Kidney (tissue), 14 donors: ENCODE results near the gene MAP3K6. TPM values are rescaled to one million over a fixed set of nuclear protein-coding genes. Genes with fewer than 3 reads are reported as not detected.

Source experiments
- DNase-seq, 5 donors: peaks; one replicate each; pipeline ENCODE4 v3.0.0-alpha.2; 2013 to 2020
- FAIRE-seq: peaks from 2 replicates; lab custom pipeline; 2012; peaks lifted over from hg19 to GRCh38; lab: Jason Lieb, UNC
- H3K27ac ChIP-seq, 2 donors: one replicate each; pipeline ENCODE4 v1.7.0; 2013; ENCODE audit warnings: low read depth in 2 of 2, low read length in 2 of 2, inconsistent platforms in 1 of 2
- H3K27me3 ChIP-seq: one replicate; pipeline ENCODE4 v1.7.1; 2013; ENCODE audit warnings: low read length, inconsistent platforms; ENCODE audit not compliant: control insufficient read depth, insufficient read depth
- H3K36me3 ChIP-seq, 3 donors: one replicate each; pipeline versions ENCODE4 v1.7.0 to v1.7.1; 2013; ENCODE audit warnings: low read length in 3 of 3, control low read depth in 1 of 3, inconsistent platforms in 1 of 3; ENCODE audit not compliant: insufficient read depth in 3 of 3, control insufficient read depth in 2 of 3
- H3K4me1 ChIP-seq, 3 donors: one replicate each; pipeline versions ENCODE4 v1.7.0 to v1.7.1; 2013; ENCODE audit warnings: low read length in 3 of 3, inconsistent platforms in 1 of 3, low read depth in 1 of 3; ENCODE audit not compliant: control insufficient read depth in 2 of 3, insufficient read depth in 2 of 3
- H3K4me3 ChIP-seq, 3 donors: one replicate each; pipeline versions ENCODE4 v1.7.0 to v1.8.1; 2013; ENCODE audit warnings: low read length in 3 of 3, control low read depth in 1 of 3, inconsistent platforms in 1 of 3
- H3K9ac ChIP-seq, 3 donors: one replicate each; pipeline versions ENCODE4 v1.7.0 to v1.7.1; 2013; ENCODE audit warnings: low read length in 3 of 3, control low read depth in 1 of 3, inconsistent platforms in 1 of 3
- H3K9me3 ChIP-seq, 3 donors: one replicate each; pipeline versions ENCODE4 v1.7.0 to v1.7.1; 2013; ENCODE audit warnings: low read length in 3 of 3, control low read depth in 1 of 3, inconsistent platforms in 1 of 3; ENCODE audit not compliant: control insufficient read depth in 2 of 3, insufficient read depth in 1 of 3
- CTCF ChIP-seq: IDR thresholded peaks from 3 replicates; pipeline ENCODE4 v1.5.1; 2012; ENCODE audit warnings: mild to moderate bottlenecking, moderate library complexity, borderline replicate concordance; ENCODE audit not compliant: insufficient read depth; ENCODE audit errors: extremely low read depth
- intact Hi-C: fragments of 100-400 bp; cut with DNase I; formaldehyde crosslinking; loops from one replicate; pipeline ENCODE4 v1.11.1; 2022
- polyA plus RNA-seq: library from polyadenylated mRNA; stranded (reverse); fragments of 350-450 nt; fragmentation: Illumina TruSeq; extraction: RNeasy Lipid Tissue Mini Kit (QIAGEN cat#74804); gene quantifications from one replicate; pipeline ENCODE4 v1.2.3, GENCODE V29; 2014; ENCODE audit warnings: low read depth, low replicate concordance; ENCODE audit not compliant: insufficient read depth
- total RNA-seq: library from RNA; stranded (reverse); fragmentation: NEBNext Ultra II Directional; extraction: Animal tissue kit (Norgen Biotek cat#: 25700); gene quantifications from one replicate; pipeline ENCODE4 v1.2.1, GENCODE V29; 2021
- donor health status: control.
- donor health status: control.
- donor health status: control.
- donor health status: control.
- donor health status: control.
- donor health status: DM: yes; HTN: yes; CAD: no.
- donor health status: Normal renal cell carcinoma (clear cell type).

The MAP3K6 gene
- total and polyA plus RNA-seq, 2 donors from 2014 or later = 59.7 to 86.7 TPM

- no peaks in the 10 kb centered on the region for H3K9me3 ChIP-seq
- DNase-seq (peak in 1 of 5 donors; percentile 69), FAIRE-seq (no peak)
- no peaks in the 10 kb centered on the region for H3K27me3 ChIP-seq
- no peak overlapping the region for H3K9ac ChIP-seq
- H3K4me1 ChIP-seq = peaks cover 0 to 22% (median 14%) of the 10 kb centered on the region in 3 donors
- H3K27ac ChIP-seq = no peak overlapping the region
- TF ChIP-seq CTCF = no peak
- peaks cover 0 to 20% (median 9%) of the 10 kb centered on the region in 3 donors for H3K36me3 ChIP-seq
- intact Hi-C loops = no loop called here
- H3K4me3 ChIP-seq = no peak overlapping the region
Measured at GRCh38 chr1:27363766-27364695, 2.7 kb downstream of the MAP3K6 start.

GRCh38 chr1:27361553-27361952, 5.2 kb downstream of the MAP3K6 start:
- TF ChIP-seq CTCF = no peak
- Histone ChIP-seq H3K27ac (no peak overlapping the region), H3K4me1 (peaks cover 0 to 16% (median 6%) of the 10 kb centered on the region in 3 donors), H3K27me3 (no peaks in the 10 kb centered on the region), H3K9me3 (no peaks in the 10 kb centered on the region), H3K36me3 (peaks cover 0 to 20% (median 9%) of the 10 kb centered on the region in 3 donors), H3K9ac (no peak overlapping the region), H3K4me3 (no peak overlapping the region)
- intact Hi-C loops = no loop called here
- no peak for FAIRE-seq
- peak in 1 of 5 donors; percentile 66 for DNase-seq

- H3K4me3 ChIP-seq = no peak overlapping the region
- FAIRE-seq = no peak
Measured at GRCh38 chr1:27361044-27361402, 5.7 kb downstream of the MAP3K6 start.

More at GRCh38 chr1:27361044-27361402, 5.7 kb downstream of the MAP3K6 start:
- Histone ChIP-seq H3K9ac (no peak overlapping the region), H3K27ac (no peak overlapping the region), H3K4me1 (peaks cover 0 to 16% (median 6%) of the 10 kb centered on the region in 3 donors), H3K9me3 (no peaks in the 10 kb centered on the region), H3K27me3 (no peaks in the 10 kb centered on the region), H3K36me3 (peaks cover 0 to 20% (median 11%) of the 10 kb centered on the region in 3 donors)
- no peak for TF ChIP-seq CTCF
- intact Hi-C loops = no loop called here
- DNase-seq = peak in 1 of 5 donors; percentile 70
